DMS 273 (cell line): Measurements from ENCODE around the gene TNFAIP2.

ENCODE experiments used
- DNase-seq: peaks from one replicate; lab custom pipeline; 2025; ENCODE audit not compliant: unreplicated experiment; lab: John Stamatoyannopoulos, UW

TNFAIP2 gene, protein sequence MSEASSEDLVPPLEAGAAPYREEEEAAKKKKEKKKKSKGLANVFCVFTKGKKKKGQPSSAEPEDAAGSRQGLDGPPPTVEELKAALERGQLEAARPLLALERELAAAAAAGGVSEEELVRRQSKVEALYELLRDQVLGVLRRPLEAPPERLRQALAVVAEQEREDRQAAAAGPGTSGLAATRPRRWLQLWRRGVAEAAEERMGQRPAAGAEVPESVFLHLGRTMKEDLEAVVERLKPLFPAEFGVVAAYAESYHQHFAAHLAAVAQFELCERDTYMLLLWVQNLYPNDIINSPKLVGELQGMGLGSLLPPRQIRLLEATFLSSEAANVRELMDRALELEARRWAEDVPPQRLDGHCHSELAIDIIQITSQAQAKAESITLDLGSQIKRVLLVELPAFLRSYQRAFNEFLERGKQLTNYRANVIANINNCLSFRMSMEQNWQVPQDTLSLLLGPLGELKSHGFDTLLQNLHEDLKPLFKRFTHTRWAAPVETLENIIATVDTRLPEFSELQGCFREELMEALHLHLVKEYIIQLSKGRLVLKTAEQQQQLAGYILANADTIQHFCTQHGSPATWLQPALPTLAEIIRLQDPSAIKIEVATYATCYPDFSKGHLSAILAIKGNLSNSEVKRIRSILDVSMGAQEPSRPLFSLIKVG

DNA sequence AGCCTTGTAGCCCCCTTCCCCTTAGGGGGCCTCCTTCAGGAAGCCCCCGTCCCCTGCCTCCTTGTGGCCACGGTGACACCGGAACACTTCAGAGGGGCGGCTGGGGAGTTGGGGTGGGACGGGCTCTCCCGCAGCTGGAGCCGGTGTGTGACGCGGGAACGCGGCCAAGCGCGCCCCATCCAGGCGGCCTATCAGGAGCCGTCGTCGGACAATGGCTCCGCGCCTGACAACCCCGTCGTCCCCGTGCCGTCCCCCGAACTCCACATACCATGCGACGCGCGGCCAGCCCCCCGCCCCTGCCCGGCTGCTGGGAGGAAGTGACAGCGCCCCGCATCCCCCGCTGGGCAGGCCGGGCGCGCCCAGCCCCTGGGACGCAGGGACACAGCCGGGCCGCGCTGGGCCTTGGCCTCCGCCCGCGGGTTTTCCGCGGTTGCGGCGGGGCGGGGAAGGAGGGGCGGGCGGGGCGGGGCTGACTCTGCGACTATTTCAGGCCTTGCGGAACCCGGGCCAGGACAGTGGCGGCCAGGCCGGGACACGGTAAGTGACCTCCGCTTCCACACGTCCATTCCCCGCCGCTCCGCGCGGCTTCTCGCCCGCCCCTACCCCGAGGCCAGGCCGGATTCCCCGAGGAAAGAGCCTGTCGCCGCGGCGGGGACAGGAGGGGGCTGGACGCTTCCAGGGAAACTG, at the start of gene TNFAIP2:
Gene TNFAIP2 (plus strand): TSS at position 515 of the 687 bp plus-strand sequence. CDS start 2,997 bp downstream, outside the sequence.
- DNase-seq = no peak

DNA sequence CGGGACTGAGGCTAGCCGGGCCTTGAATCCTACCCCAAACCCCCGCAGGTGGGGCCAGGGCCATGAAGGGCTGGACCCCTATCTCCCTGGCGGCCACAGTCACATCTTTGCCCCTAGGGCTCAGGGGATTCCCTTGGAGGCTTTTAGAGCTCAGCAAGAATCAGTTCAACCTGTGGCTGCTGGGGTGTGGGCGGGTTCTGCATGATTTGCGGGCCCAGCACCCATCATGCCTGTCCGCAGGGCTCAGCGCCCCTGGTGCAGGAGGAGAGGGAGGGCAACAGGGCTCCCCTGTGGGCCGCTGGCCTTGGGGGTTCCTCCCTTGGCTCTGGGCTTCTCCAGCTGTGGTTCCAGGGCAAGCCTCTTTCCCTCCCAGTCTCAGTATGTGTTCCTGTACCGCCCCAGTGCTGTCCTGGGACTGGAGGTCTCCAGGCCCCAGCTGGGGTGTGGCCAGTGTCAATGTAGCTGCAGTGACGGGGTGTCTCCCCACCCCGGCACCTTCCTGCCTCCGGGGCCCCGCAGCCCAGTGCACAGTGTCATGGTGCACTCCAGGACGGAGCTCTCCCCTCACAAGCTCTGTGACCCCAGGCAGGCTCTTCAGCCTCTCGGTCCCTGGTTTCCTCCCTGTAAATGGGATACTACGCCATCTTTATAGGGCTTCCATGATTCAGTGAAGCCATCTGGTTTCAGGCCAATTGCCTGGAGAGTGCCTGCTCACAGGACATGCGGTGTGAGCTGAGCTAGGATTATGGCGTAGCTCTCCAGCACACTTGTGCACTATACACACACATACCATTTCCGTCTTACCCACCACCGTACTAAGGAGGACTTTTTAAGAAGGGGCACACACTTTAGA, 49.2 kb upstream of the TNFAIP2 start:
- no peak for DNase-seq

DNA sequence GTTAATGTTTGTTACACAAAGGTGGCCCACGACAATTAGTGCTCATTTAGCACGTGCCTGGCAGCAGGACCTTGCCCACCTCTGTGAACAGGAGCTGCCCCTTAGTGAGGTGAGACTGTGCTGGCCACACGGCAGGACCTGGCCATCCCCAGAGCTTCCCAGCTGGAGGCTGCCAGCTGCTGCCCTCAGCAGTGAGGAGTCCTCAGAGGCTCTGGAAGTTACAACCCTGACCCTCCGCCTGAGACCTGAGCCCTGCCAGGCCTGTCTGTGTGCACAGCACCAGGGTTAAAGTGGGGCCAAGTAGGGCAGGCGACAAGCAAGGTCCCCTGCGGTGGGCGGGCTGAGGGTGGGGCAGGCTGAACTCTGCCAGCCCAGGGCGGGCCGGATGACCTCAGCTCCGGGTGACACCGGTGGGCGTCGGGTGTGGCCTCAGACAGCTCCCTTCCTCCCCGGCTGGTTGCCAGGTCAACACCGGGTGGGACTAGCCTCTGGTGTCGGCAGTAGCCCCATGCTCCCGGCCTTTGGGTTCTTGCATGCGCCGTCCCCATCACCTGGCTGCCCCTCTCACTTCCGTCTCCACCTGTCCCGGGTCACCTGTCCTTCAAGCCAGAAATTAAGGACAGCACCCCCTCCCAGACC, 48.4 kb upstream of the TNFAIP2 start:
- DNase-seq = no peak

DNA sequence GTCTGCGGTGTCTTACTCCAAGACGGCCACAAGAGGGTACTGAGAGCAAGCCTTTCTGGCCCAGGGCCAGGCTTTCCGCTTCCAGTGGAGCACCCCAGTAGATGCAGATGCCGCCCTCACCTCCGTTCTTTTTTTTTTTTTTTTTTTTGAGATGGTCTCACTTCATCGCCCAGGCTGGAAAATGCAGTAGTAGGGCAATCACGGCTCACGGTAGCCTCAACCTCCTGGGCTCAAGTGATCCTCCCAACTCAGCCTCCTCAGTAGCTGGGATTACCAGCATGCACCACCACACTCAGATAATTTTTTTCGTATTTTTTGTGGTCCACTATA, 44.9 kb upstream of the TNFAIP2 start:
- DNase-seq = peak; percentile 93

DNA sequence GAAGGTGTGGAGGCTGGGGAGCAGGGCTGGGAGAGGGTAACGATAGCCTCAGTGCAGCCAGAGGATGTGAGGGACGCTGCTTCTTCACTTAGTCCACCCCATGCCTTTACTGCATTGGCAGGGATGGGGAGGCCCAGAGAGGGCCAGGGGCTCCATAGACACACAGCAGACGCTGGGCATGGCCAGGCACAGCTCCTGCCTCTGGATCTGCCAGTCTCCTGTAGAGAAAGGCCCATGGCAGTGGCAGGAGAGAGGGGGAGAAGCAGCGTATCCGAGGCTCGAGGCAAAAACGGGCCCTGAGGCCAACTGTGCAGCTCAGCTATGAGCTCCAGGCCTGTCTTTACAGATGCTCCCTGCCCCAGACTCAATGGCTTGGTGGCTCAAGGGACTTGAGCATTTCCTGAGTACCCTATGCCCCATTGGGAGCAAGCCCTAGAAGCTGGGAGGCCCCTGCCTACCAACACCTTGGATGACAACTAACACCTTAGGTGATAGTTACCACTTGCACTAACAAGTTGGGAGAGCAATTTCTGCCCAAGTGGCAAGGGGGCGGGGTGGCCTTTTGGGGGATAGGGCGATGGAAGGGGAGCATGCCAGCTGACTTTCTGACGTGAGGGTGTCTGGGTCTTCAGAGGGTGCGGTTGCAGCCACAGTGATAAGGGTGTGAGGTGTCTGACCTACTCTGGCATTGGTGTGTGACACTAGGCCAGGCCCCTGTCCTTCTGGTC, 44.2 kb upstream of the TNFAIP2 start:
- DNase-seq = no peak

DNA sequence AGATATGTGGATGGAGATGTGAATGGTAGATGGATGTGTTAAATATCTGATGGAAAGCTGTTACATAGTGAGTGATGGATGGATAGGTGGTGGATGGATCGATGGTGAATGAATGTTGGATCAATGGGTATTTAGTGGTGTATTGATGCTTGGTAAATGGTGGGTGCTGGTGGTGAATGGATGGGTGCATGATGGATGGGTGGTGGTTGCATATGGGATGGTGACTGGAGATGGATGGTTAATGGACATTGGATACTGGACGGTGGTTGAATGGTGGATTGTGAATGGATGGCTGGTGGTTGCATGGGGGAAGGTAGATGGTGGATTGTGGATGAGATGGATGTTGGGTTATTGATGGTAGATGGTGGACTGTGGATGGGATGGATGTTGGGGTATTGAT, 41.3 kb upstream of the TNFAIP2 start:
- no peak for DNase-seq

DNA sequence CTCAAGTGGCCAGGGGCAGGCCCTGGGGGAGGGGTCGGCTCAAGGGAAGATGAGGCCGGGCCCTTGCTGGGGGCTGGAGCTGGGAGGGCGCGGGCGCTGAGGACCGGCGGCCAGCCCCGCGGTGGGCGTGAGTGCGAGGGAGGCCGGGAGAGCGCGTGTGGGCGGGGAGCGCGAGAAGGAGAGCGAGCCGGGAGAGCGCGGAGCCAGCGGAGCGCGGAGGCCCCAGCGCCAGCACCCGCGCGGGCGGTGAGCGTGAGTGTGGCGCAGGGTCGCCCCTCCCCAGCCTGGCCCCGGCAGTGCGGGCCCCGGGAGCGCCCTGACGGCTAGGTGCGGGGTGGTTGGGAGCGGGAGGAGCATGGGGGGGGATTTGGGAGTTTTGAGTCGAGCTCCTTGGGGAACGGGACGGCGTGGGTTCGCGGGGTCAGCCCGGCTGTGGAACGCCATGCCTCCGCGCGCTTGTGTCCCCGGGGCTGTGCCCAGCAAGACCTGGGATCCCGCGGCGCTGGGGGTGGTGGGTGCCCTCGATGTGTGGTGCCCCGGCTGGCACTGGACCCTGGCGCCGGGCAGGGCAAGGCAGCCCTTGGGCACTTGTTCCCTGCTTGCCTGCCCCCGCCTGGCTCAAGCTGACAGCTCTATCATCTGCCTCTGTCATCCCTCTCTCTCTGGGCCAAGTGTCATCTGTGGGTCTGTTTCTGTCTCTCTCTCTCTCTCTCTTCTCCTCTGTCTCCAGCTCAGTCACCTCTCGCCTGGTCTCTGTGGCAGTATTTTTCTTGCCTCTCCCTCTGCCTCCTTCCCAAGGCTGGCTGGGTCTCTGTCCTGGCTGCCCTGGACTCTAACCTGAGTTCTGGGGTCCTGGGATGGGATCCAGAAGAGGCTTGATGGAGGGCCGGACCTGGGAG, 39.0 kb upstream of the TNFAIP2 start, which contains the start of gene LBHD2:
Gene LBHD2 (plus strand): TSS at position 190 of the 899 bp plus-strand sequence. CDS start 1,803 bp downstream, outside the sequence.
- peak; percentile 54 for DNase-seq

DNA sequence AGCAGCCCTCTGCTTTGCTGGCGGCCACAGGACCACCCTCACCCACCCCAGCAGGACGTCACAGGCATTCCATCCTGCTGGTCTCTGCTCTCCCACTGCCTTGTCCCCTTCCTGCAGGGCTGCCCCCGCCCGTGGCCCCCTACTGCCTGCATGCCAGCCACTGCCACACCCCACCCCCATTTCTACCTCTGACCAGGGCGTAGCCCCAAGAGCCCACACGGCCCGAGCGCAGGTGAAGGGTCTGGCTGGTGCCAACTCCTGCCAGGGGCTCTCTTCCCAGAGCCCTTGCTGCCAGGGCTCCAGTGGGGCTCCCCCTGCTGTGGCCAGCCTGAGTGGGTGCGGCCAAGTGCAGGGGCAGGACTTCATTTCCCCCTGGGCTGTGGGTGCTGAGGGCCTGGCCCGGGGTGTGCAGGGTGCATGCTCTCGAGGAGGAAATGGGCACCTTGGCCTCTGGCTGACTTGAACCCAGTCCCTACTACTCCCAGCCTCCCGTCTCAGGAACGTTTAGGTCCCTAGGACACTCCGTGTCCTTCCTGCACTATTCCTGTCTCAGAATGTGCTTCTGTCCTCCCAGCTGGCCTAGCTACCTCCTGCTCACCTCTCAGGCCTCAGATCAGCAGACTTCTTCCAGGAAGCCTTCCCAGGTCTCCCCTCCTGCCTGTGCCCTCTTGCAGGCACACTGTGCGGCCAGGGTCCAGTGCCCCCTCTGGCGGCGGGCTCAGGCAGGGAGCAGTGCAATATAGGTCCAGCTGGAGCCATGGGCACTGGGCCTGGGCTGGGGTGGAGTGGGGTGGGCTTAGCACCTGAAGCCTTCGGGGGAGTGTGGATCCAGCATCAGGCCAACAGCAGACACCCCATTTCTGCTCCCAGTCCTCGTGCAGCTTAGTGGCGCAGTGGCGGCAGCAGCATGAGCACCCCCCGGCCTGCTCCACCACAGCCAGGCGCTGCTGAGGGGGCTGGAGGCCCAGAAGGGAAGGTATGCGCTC, 37.9 kb upstream of the TNFAIP2 start:
- peak; percentile 30 for DNase-seq

DNA sequence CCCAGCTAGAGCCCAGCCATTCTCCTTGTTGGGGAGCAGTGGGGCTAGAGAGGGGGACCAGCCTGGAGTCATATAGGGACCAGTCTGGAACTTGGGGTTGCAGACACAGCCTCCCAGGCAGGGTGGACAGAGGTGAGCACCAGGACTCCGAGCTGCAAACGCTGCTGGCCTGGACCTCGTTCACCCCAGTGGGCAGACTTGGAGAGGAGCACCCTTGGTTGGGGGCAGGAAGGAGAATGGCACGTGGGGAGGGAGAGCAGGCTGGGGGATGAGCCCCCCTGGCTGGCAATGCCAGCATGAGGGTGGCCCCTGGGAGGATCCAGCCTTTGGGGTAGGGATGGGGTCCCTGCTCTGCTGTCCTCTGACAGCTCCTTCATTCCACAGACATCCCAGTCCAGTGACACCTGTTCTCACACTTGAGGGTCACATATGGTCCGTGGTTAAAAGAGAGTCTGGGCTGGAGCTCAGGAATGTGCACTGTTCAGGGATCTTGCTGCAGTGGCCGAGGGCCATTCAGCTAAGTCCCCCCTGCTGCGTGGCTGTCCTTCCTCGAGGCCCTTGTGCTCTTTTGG, 36.4 kb upstream of the TNFAIP2 start:
- no peak for DNase-seq

DNA sequence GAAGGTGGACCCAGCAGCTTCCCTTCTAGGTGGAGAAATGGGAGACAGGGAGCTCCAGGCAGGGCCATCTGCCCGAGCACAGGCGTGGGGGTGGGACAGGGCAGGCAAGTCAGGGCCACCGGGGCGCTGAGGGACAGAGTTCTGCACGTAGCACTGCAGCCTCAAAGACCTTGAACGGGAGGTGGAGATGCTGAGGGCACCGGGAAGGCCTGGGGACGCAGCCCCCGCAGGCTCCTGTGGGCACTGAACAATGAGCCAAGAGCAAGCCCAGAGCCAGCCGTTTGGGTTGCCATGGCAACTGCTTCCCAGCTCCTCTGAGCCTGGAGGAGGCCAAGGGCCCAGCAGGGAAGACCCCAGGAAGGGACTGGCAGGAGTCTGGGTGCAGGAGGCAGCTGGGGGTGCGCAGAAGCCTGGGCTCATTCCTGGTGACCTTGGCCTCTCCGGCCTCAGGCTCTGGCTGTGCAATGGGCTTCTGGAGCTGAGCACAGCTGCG, 35.9 kb upstream of the TNFAIP2 start:
- peak; percentile 70 for DNase-seq

DNA sequence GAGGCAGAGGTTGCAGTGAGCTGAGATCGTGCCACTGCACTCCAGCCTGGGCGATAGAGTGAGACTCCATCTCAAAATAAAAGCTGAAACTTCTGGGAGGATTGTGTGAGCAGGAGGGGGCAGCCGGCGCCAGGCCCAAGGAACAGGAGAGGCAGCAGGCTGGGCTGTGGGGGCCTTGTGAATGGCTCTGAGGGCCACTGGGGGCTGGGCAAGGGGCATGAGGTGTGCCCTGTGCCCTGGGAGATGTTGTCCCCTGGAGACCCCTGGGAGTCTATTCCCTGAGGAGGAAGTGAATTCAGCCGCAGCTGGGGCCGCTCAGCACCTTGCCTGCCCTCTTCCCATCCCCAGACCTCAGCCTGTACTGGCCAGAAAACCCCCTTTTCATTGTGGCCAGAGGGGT, 34.3 kb upstream of the TNFAIP2 start:
- DNase-seq = no peak

DNA sequence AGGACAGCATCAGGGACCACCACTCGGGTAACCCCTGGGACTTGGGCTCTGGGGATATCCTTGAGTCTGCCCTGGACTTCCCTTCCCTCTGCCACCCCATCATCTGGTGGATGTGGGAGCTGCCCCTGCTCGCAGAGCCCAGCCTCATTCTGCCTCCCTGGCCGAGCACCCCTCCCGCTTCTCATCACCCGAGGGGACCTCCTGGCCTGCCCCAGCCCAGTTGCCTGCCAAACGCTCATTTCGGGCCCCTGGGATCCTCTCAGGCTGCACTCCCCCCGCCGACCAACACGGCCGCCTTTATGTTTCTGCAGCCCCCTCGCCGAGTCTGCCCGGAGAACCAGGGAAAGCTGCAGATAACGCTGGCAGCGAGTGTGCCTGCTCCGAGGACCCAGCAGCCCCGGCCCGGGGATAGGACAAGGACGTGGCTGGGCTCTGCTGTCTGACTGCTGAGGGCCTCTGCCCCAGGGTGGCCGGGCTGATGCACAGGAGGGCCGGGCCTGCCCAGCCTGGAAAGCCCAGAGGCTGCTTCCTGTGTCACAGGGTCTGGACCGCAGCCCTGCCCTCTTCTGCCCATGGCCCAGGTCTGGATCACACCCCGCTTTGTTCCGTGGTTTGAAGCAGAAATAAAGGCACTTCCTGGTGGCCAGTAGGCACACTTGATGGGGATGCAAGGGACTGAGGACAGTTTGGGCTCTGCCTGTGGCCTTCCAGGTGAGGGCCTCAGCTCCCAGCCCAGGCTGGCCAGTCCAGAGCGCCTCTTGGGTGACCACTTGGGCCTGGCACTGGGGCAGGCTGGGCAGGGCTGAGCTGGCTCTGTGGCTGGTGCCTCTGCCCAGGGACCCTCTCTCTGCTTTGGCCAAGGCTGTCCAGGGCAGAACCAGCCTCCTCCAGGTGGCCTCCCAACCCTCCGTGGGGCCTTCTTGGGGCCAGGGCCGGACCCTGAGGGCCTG, 33.6 kb upstream of the TNFAIP2 start:
- DNase-seq = no peak

DNA sequence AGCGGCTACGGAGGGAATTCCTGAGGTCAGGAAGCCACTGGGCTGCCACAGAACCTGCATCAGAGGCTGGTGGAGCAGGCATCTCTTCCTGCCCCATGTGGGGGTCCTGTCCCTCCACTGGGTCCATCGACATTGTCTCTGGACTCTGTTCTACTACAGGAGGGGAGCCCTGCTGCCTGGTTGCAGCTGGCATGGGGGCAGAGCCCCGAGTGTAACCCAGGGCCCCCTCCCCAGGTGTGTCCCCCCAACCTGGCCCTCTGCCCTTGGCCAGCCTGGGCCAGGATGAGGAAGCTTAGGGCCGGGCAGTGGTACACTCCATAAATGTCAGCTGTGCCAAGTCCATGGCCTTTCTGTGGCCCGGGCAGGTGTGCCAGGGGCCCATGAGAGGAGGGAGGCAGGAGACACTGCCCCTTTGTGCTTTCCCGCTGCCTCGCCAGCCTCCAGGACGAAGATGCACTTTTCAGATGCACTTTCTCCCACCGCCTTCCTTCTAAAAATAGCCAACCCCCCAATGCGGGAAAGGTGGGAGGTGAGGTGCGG, 32.7 kb upstream of the TNFAIP2 start:
- no peak for DNase-seq

DNA sequence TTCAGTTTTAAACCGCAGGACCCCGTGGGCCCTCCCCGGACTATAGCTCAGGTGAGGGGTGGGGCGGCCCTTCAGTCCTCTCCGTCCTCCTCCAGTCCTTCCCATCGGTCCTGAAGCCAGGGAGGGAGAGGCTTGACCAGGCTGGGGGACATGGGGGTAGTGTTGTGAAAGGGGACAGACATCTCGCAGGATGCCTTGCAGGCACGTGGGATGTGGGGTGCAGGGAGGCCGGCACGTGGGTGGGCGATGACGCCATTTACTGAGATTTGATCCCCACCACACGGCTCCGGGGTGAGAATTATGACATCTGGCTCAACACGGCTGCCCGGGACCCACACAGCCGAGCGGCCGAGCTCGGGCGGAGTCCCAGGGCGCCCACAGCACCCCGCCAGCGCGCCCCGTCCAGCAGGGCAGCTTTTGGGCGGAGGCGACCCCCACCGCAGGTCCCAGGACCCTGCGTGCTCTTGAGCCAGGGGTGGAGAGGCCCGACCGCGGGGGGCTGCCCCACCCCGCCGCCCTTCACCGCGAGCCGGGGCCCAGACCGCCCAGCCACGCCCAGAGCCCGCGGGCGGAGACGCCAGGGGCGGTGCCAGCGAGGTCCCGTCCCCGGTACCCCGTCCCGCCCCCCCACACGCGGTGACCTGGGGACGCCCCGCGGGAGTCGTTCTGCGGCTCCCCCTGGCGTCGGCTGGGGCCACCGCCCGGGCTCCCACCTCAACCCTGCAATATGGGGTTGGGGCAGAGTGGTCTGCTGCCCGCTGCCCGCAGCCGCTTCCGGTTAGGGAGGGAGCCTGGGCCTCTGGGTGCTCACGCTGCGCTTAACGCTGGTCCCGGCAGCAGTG, 32.0 kb upstream of the TNFAIP2 start:
- DNase-seq = peak; percentile 84

DNA sequence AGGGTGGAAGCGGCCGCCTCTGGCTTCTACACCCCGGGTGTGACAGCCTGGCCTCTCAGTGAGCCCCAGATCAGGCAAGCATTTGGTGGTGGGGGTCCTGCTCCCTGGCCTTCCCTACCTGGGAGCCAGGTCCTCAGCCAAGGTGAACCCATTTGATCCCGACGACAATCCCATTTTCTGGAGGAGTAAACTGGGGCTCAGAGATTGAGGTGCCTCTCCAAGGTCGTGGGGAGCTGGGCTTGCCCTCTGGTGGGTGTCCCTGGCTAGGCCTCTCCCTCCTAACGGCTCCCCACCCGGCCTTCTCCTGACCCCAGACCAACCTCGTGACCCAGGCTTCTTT, 31.4 kb upstream of the TNFAIP2 start:
- DNase-seq = no peak
